GM19099 (cell line): ENCODE data around the gene STX16.

Experiments used
- POLR2A ChIP-seq: IDR thresholded peaks from 3 replicates; pipeline ENCODE4 v1.6.1; 2011; ENCODE audit warnings: low read depth; ENCODE audit not compliant: insufficient read length; ENCODE audit errors: extremely low read depth

The STX16 gene

DNA sequence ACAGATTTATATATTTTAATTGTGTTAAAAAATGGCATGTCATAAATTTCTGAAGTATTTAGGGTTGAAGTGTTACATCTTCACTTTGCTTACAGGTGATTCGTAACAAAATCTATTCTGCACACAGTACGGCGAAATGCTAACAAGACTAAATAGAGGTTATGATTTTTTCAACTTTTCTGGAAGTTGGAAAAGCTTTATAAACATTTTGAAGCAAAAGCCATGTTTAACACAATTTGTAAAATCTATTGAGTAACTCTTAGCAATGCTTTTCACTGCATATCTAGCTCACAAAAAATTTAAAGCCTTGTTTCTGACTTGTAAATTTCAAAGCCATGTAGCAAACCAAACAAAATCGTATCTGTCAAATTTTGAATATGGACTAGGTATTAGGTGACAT is 3.3 kb downstream of the STX16 start:
- no peak for TF ChIP-seq POLR2A

GRCh38 chr20:58655328-58656107 is 4.4 kb downstream of the STX16 start:
- no peak for TF ChIP-seq POLR2A

GRCh38 chr20:58656831-58657230 is 5.7 kb downstream of the STX16 start:
- TF ChIP-seq POLR2A: no peak

- no peak for TF ChIP-seq POLR2A
These were observed 6.2 kb downstream of the STX16 start for GRCh38 chr20:58657262-58657661.

- no peak for TF ChIP-seq POLR2A
These were observed 6.9 kb downstream of the STX16 start for GRCh38 chr20:58657986-58658385.

DNA sequence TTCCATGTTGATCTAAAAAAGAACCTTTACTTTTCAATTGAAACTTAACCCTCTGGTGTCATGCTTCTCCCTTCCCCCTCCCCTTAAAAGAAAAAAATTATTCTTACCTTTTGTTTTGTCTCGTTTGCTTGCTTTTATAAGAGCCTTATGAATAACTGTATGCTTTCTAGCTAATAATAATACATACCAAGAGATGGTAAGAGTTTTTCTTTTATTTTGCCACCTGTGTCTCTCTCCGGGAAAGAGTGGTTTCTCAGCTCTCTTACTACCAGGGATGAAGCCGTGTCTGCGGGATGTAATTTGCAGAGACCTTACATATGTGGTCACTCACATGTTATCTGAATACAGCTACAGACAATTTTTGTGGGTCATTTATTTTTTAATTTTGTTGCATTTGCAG is 7.7 kb downstream of the STX16 start:
- TF ChIP-seq POLR2A: no peak

DNA sequence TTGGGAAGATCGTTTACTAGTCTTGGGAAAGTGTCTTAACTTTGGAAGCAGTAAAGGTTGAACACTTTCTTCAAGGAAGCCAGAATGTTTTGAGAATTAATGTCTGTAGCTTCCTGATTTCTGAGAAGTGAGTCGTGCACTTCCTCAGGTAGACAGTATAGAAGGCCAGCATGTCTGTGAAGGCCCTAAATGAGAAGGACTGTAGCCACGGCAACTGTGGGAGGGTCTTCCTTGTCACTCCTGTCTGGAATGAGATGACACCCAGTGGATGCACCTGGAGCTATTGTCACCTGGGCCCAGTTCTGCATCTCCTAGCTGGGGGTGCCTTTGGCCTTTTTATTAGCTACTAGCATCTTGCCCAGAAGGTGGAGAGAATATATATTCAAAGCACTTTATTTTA is 8.8 kb downstream of the STX16 start:
- no peak for TF ChIP-seq POLR2A

- no peak for TF ChIP-seq POLR2A
These were observed 9.9 kb downstream of the STX16 start for GRCh38 chr20:58660855-58661597.

DNA sequence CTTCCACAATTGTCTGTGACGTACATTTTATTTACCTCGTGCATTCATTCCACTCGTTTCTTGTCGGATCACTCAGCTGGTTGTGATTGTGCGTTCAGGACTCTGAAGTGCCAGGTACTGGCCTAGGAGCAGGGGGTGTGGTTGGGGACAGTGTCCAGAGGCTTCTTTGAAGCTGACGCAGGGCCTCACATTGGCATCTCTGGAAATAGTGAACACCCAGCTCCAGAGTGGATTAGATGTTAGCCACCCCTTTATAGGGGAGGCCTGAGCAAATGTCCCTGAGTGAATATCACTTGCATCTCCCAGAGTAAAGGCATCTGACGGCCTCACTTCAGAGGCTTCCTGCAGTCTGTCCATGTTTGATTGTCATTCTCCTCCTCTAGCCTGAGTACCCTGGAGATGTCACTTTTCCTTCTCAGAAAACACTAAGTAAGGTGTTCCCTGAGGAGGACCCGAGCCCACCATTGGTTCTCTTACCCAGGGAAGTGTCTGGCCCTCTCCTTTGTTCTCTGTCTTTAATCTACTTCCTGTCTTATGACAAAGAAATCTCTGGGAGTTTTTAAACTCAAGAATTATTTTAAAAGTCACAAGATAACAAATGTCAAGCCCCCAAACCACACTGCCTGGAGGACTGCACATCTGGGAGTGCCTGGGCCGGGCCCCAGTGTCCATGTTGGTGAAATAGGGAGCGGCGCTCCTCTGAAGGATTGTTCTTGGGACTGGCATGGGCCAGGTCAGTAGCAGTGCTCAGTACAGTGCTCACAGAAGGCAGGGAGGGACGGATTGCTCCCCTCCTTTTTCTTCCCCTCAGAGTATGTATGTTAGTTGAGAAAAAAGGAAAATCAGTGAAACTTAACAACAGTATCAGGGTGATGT is 10.8 kb downstream of the STX16 start:
- no peak for TF ChIP-seq POLR2A

GRCh38 chr20:58664331-58664730 is 13.2 kb downstream of the STX16 start:
- no peak for TF ChIP-seq POLR2A

DNA sequence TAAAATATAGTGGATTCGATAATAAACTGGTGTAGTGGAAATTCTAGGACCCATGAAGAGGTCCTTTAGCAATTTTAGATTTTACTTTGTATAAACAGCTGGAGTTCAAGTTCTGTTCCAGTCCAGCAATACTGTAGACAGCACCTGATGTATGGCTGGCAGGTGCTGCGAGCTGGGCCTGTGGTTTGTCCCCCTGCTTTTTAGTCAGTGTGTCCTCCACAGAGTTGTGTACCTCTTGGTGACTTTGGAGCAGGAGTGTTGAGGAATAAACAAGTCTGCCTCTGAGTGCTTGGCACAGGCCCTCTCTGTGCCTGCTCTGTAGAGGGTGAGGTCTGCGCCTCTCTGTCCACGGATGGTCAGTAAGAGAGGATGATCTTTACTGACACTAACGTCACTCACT is 13.8 kb downstream of the STX16 start:
- no peak for TF ChIP-seq POLR2A

DNA sequence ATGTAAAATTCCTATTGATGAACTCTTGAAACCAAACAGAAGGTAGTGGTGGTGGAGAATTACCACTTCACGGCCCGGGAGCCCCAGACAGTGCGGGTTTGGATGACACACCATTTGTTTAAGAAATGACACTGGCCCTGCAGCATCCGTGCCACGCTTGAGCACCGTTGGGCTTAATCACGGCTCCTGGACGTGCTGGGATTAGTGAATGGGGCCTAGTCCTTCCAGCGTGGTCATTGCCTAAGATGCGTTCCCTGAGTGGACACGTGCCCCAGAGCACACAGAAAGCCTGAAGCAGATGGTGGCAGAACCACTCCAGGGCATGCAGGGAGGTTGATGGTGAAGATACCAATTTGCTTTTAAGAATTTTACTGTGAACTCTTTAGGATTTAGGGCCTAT is 14.5 kb downstream of the STX16 start:
- TF ChIP-seq POLR2A: no peak

- no peak for TF ChIP-seq POLR2A
These were observed 15.6 kb downstream of the STX16 start for GRCh38 chr20:58666702-58667101.

- no peak for TF ChIP-seq POLR2A
These were observed 16.9 kb downstream of the STX16 start for GRCh38 chr20:58667975-58668374.

GRCh38 chr20:58668901-58669286 is 17.8 kb downstream of the STX16 start:
- TF ChIP-seq POLR2A: no peak

- TF ChIP-seq POLR2A: no peak
These were observed 18.4 kb downstream of the STX16 start for GRCh38 chr20:58669287-58670006.

DNA sequence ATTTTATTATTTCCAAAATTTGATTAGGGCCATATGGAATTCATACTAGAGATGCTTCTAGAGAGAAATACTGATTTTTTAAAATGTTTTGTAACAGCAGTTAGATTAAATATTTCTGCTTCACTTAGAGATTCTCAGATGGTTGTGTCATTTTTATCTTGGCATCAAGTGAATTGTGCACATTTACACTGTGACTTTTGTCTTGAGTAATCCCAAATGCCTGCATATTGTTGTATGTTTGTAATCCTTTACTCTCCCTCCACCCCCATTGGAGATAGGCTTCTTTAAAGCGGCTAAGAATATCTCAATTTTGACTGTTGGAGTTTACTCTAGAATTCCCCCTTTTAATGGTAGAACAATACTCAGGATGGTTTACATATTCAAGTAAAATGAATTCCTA is 19.0 kb downstream of the STX16 start:
- no peak for TF ChIP-seq POLR2A
